Astrocyte (in vitro differentiated cells and primary cell): Measurements from ENCODE around the gene SLC4A1. TPM values are rescaled to one million over a fixed set of nuclear protein-coding genes. Genes with fewer than 3 reads are reported as not detected.

Experiments used
- DNase-seq: peaks from one replicate; pipeline ENCODE4 v3.0.0-alpha.2; 2010; ENCODE audit warnings: low read depth
- FAIRE-seq: peaks from 2 replicates; lab custom pipeline; 2011; peaks lifted over from hg19 to GRCh38; lab: Jason Lieb, UNC
- H2AFZ ChIP-seq: 2 replicates; pipeline ENCODE4 v1.6.0; 2012; ENCODE audit warnings: low read depth, low read length, inconsistent platforms
- H3K27ac ChIP-seq: 2 replicates; pipeline ENCODE4 v1.5.1; 2011; ENCODE audit warnings: low read depth, low read length, inconsistent platforms
- H3K27me3 ChIP-seq: 2 replicates; pipeline ENCODE4 v1.6.0; 2011; ENCODE audit warnings: low read length, inconsistent platforms; ENCODE audit not compliant: insufficient read depth
- H3K36me3 ChIP-seq: 2 replicates; pipeline ENCODE4 v1.5.1; 2011; ENCODE audit warnings: low read length, inconsistent platforms; ENCODE audit not compliant: insufficient read depth
- H3K4me1 ChIP-seq: 2 replicates; pipeline ENCODE4 v1.5.1; 2011; ENCODE audit warnings: low read length, inconsistent platforms; ENCODE audit not compliant: insufficient read depth
- H3K4me2 ChIP-seq: 2 replicates; pipeline ENCODE4 v1.6.0; 2012; ENCODE audit warnings: low read length, inconsistent platforms
- H3K4me3 ChIP-seq: 2 replicates; pipeline ENCODE4 v1.5.1; 2011; ENCODE audit warnings: low read depth, mild to moderate bottlenecking, low read length, inconsistent platforms; ENCODE audit not compliant: insufficient read depth
- H3K79me2 ChIP-seq: 2 replicates; pipeline ENCODE4 v1.6.0; 2012; ENCODE audit warnings: mild to moderate bottlenecking, low read length, inconsistent platforms; ENCODE audit not compliant: insufficient read depth
- H3K9ac ChIP-seq: 2 replicates; pipeline ENCODE4 v1.6.0; 2012; ENCODE audit warnings: mild to moderate bottlenecking, low read length, inconsistent platforms
- H3K9me3 ChIP-seq: 2 replicates; pipeline ENCODE4 v1.5.1; 2012; ENCODE audit warnings: low read depth, mild to moderate bottlenecking, low read length, inconsistent platforms; ENCODE audit not compliant: insufficient read depth
- H4K20me1 ChIP-seq: 2 replicates; pipeline ENCODE4 v1.6.0; 2012; ENCODE audit warnings: low read length, inconsistent platforms; ENCODE audit not compliant: insufficient read depth
- H3K27ac Mint-ChIP-seq: one replicate; pipeline ENCODE4 v1.8.0; 2021; ENCODE audit warnings: mild to moderate bottlenecking, mixed read lengths; ENCODE audit not compliant: unreplicated experiment
- H3K27me3 Mint-ChIP-seq: one replicate; pipeline ENCODE4 v1.8.0; 2021; ENCODE audit warnings: low read depth, mixed read lengths; ENCODE audit not compliant: unreplicated experiment
- H3K36me3 Mint-ChIP-seq: one replicate; pipeline ENCODE4 v1.8.0; 2021; ENCODE audit warnings: low read depth, mixed read lengths; ENCODE audit not compliant: unreplicated experiment
- H3K4me1 Mint-ChIP-seq: one replicate; pipeline ENCODE4 v1.8.0; 2021; ENCODE audit warnings: low read depth, mixed read lengths; ENCODE audit not compliant: unreplicated experiment
- H3K4me3 Mint-ChIP-seq: one replicate; pipeline ENCODE4 v1.8.0; 2021; ENCODE audit warnings: mild to moderate bottlenecking, moderate library complexity, mixed read lengths; ENCODE audit not compliant: unreplicated experiment
- H3K9me3 Mint-ChIP-seq: one replicate; pipeline ENCODE4 v1.8.0; 2021; ENCODE audit warnings: mild to moderate bottlenecking, mixed read lengths; ENCODE audit not compliant: unreplicated experiment
- CTCF ChIP-seq: IDR thresholded peaks from 2 replicates; pipeline ENCODE4 v1.5.1; 2011; ENCODE audit warnings: low read depth, mild to moderate bottlenecking, inconsistent platforms, low read length, moderate library complexity; ENCODE audit not compliant: insufficient read depth
- EZH2 ChIP-seq: IDR thresholded peaks from 2 replicates; pipeline ENCODE4 v1.6.1; 2012; ENCODE audit warnings: mild to moderate bottlenecking, low read length, inconsistent platforms; ENCODE audit not compliant: insufficient read depth
- total RNA-seq: library from RNA; stranded (reverse); gene quantifications from 2 replicates; pipeline ENCODE4 v1.2.1, GENCODE V29; 2021

SLC4A1 gene
- total RNA-seq, 1 donor from 2014 or later, result not detected

- no peaks in the 10 kb centered on the region for H3K9me3 Mint-ChIP-seq
- H3K27me3 ChIP-seq, result no peaks in the 10 kb centered on the region
- TF ChIP-seq CTCF (no peak), EZH2 (no peak)
- H3K9me3 ChIP-seq, result no peaks in the 10 kb centered on the region
- peaks cover 30% of the 10 kb centered on the region for H3K4me1 ChIP-seq
- peak within 1 kb of the TSS; percentile 90 for H3K4me3 Mint-ChIP-seq
- H3K4me3 ChIP-seq, result peak within 1 kb of the TSS; percentile 76
- DNase-seq, result no peak
- H3K27ac Mint-ChIP-seq, result peak within 1 kb of the TSS; percentile 75
- peak within 1 kb of the TSS; percentile 86 for H3K27ac ChIP-seq
- H3K4me2 ChIP-seq, result peak within 1 kb of the TSS; percentile 98
- peaks cover 61% of the 10 kb centered on the region for H3K79me2 ChIP-seq
- H2AFZ ChIP-seq, result peak within 1 kb of the TSS; percentile 41
- peak within 1 kb of the TSS; percentile 90 for H3K9ac ChIP-seq
- H3K36me3 Mint-ChIP-seq, result peaks cover 13% of the 10 kb centered on the region
- no peaks in the 10 kb centered on the region for H3K27me3 Mint-ChIP-seq
- H4K20me1 ChIP-seq, result peaks cover 48% of the 10 kb centered on the region
- peaks cover 21% of the 10 kb centered on the region for H3K36me3 ChIP-seq
- FAIRE-seq, result no peak
- peaks cover 13% of the 10 kb centered on the region for H3K4me1 Mint-ChIP-seq
Measured at GRCh38 chr17:44219616-44220212, 48.2 kb downstream of the SLC4A1 start, which contains the start of gene UBTF. Gene UBTF (minus strand): TSS chr17:44219675. CDS start chr17:44218229, 1,446 bp downstream.

DNA sequence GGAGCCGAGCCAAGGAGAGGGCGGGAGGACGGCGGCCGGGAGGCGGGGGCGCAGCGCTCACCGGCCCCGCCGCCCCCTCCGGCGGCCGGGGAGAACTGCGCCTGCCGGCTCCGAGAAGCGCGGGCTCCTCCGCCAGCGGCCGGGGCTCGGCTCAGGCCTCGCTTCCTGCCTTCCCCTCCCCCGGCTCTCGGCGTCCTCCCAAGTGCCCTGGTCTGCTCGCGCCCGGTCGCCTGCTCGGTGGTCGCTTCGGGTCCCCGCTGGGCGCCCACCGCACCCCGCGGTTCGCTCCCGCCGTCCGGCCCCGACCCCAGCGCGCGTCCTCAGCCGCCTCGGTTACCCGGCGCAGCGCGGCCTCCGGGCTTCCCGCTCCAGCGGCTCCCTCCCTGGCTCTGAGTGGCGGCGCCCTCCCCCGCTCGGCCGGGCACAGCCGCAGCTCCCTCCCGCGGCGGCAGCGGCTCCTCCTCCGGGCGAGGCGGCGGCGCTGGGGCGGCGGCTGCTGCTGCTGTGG lies 48.8 kb downstream of the SLC4A1 start:
- Histone ChIP-seq H3K4me1 (peaks cover 30% of the 10 kb centered on the region), H3K9me3 (no peaks in the 10 kb centered on the region), H3K4me3 (peak overlapping the region; percentile 68), H3K4me2 (peak overlapping the region; percentile 98), H3K27me3 (no peaks in the 10 kb centered on the region), H4K20me1 (peaks cover 53% of the 10 kb centered on the region), H3K79me2 (peaks cover 61% of the 10 kb centered on the region), H3K36me3 (peaks cover 21% of the 10 kb centered on the region), H3K27ac (peak overlapping the region; percentile 86), H3K9ac (peak overlapping the region; percentile 90), H2AFZ (no peak overlapping the region)
- no peak for FAIRE-seq
- H3K27me3 Mint-ChIP-seq, result no peaks in the 10 kb centered on the region
- no peak for TF ChIP-seq EZH2
- no peak for TF ChIP-seq CTCF
- peaks cover 17% of the 10 kb centered on the region for H3K36me3 Mint-ChIP-seq
- no peak overlapping the region for H3K27ac Mint-ChIP-seq
- H3K4me3 Mint-ChIP-seq, result no peak overlapping the region
- peaks cover 13% of the 10 kb centered on the region for H3K4me1 Mint-ChIP-seq
- no peak for DNase-seq
- no peaks in the 10 kb centered on the region for H3K9me3 Mint-ChIP-seq
